SK-N-SH treated with all-trans-retinoic acid at 6 μM for 48 hours (cell line): Measurements from ENCODE around the gene AUTS2.

Source experiments
- BACH2 ChIP-seq: fragments of 250-450 bp; sonication (Bioruptor Pico); IDR thresholded peaks from 2 replicates; pipeline ENCODE4 v1.9.0; 2021; ENCODE audit warnings: mild to moderate bottlenecking, borderline replicate concordance
- RARB ChIP-seq: fragments of 250-450 bp; sonication (Bioruptor Pico); IDR thresholded peaks from 2 replicates; pipeline ENCODE4 v1.8.0; 2021; ENCODE audit warnings: mild to moderate bottlenecking, moderate library complexity
- ZFP3 ChIP-seq: fragments of 250-450 bp; sonication (Bioruptor Pico); IDR thresholded peaks from 2 replicates; pipeline ENCODE4 v1.5.0; 2020; ENCODE audit warnings: mild to moderate bottlenecking, moderate library complexity
- ZNF565 ChIP-seq: fragments of 450-650 bp; formaldehyde crosslinking; conservative IDR thresholded peaks from 2 replicates; pipeline ENCODE4 v1.5.0; 2020; ENCODE audit warnings: low read depth, mild to moderate bottlenecking, moderate library complexity
- ZNF8 ChIP-seq: fragments of 450-650 bp; formaldehyde crosslinking; IDR thresholded peaks from 2 replicates; pipeline ENCODE4 v1.5.0; 2020; ENCODE audit warnings: mild to moderate bottlenecking, moderate library complexity
- TF ChIP-seq, protein P1 (sequence below): fragments of 250-450 bp; sonication (Bioruptor Pico); IDR thresholded peaks from 2 replicates; pipeline ENCODE4 v1.5.1; 2020; ENCODE audit warnings: low read depth, mild to moderate bottlenecking, moderate library complexity
- TF ChIP-seq, protein P2 (sequence below): fragments of 250-450 bp; sonication (Bioruptor Pico); IDR thresholded peaks from 2 replicates; pipeline ENCODE4 v1.8.0; 2020; ENCODE audit warnings: mild to moderate bottlenecking, moderate library complexity, borderline replicate concordance
- TF ChIP-seq, protein P3 (sequence below): fragments of 250-450 bp; sonication (Bioruptor Pico); IDR thresholded peaks from 2 replicates; pipeline ENCODE4 v1.5.0; 2020; ENCODE audit warnings: mild to moderate bottlenecking, moderate library complexity
- TF ChIP-seq, protein P4 (sequence below): fragments of 250-450 bp; sonication (Bioruptor Pico); IDR thresholded peaks from 2 replicates; pipeline ENCODE4 v1.8.0; 2021; ENCODE audit warnings: low read depth, mild to moderate bottlenecking, moderate library complexity, borderline replicate concordance

DNA sequence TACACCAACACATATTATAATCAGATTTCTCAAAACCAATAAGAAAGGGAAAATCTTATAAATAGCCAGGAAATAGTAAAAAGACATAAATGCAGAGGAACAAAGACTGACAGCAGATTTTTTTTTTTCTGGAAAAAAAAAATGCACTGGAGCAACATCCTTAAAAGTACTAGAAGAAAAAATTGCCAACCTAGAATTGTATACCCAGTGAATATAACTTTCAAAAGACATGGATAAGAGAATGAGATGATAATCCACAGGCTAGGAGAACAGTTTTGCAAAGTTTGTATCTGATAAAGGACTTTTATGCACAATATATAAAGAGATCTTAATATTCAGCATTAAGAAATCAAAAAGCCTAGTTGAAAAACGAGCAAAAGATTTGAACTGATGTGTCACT, 554.0 kb downstream of the AUTS2 start:
- TF ChIP-seq, protein P1, sequence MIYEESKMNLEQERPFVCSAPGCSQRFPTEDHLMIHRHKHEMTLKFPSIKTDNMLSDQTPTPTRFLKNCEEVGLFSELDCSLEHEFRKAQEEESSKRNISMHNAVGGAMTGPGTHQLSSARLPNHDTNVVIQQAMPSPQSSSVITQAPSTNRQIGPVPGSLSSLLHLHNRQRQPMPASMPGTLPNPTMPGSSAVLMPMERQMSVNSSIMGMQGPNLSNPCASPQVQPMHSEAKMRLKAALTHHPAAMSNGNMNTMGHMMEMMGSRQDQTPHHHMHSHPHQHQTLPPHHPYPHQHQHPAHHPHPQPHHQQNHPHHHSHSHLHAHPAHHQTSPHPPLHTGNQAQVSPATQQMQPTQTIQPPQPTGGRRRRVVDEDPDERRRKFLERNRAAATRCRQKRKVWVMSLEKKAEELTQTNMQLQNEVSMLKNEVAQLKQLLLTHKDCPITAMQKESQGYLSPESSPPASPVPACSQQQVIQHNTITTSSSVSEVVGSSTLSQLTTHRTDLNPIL: no peak
- TF ChIP-seq, protein P2, sequence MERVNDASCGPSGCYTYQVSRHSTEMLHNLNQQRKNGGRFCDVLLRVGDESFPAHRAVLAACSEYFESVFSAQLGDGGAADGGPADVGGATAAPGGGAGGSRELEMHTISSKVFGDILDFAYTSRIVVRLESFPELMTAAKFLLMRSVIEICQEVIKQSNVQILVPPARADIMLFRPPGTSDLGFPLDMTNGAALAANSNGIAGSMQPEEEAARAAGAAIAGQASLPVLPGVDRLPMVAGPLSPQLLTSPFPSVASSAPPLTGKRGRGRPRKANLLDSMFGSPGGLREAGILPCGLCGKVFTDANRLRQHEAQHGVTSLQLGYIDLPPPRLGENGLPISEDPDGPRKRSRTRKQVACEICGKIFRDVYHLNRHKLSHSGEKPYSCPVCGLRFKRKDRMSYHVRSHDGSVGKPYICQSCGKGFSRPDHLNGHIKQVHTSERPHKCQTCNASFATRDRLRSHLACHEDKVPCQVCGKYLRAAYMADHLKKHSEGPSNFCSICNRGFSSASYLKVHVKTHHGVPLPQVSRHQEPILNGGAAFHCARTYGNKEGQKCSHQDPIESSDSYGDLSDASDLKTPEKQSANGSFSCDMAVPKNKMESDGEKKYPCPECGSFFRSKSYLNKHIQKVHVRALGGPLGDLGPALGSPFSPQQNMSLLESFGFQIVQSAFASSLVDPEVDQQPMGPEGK (CRISPR knock-in tag): no peak
- TF ChIP-seq, protein P3, sequence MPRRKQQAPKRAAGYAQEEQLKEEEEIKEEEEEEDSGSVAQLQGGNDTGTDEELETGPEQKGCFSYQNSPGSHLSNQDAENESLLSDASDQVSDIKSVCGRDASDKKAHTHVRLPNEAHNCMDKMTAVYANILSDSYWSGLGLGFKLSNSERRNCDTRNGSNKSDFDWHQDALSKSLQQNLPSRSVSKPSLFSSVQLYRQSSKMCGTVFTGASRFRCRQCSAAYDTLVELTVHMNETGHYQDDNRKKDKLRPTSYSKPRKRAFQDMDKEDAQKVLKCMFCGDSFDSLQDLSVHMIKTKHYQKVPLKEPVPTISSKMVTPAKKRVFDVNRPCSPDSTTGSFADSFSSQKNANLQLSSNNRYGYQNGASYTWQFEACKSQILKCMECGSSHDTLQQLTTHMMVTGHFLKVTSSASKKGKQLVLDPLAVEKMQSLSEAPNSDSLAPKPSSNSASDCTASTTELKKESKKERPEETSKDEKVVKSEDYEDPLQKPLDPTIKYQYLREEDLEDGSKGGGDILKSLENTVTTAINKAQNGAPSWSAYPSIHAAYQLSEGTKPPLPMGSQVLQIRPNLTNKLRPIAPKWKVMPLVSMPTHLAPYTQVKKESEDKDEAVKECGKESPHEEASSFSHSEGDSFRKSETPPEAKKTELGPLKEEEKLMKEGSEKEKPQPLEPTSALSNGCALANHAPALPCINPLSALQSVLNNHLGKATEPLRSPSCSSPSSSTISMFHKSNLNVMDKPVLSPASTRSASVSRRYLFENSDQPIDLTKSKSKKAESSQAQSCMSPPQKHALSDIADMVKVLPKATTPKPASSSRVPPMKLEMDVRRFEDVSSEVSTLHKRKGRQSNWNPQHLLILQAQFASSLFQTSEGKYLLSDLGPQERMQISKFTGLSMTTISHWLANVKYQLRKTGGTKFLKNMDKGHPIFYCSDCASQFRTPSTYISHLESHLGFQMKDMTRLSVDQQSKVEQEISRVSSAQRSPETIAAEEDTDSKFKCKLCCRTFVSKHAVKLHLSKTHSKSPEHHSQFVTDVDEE (CRISPR knock-in tag): no peak
- no peak for TF ChIP-seq RARB (CRISPR knock-in tag)
- TF ChIP-seq ZNF565 (CRISPR knock-in tag): no peak
- TF ChIP-seq ZNF8 (CRISPR knock-in tag): no peak
- TF ChIP-seq ZFP3 (CRISPR knock-in tag): no peak
- TF ChIP-seq BACH2: no peak
- TF ChIP-seq, protein P4, sequence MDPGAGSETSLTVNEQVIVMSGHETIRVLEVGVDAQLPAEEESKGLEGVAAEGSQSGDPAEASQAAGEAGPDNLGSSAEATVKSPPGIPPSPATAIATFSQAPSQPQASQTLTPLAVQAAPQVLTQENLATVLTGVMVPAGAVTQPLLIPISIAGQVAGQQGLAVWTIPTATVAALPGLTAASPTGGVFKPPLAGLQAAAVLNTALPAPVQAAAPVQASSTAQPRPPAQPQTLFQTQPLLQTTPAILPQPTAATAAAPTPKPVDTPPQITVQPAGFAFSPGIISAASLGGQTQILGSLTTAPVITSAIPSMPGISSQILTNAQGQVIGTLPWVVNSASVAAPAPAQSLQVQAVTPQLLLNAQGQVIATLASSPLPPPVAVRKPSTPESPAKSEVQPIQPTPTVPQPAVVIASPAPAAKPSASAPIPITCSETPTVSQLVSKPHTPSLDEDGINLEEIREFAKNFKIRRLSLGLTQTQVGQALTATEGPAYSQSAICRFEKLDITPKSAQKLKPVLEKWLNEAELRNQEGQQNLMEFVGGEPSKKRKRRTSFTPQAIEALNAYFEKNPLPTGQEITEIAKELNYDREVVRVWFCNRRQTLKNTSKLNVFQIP (CRISPR knock-in tag): no peak
